ENCODE data around the gene CACNA1G.

The CACNA1G gene

DNA sequence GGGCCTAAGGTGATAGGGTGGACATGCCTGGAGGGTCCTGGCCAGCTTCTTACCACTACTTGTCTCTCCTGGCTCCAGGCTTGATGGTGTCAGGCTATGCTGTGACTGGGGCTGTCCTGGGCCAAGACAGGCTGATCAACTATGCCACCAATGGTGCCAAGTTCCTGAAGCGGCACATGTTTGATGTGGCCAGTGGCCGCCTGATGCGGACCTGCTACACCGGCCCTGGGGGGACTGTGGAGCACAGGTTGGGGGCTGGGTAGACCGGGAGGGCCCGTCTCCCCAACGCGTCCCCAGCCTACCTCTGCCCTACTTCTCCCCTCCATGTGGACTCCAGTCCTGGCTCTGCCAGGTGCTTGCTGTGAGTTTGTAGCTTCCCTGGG, 9.1 kb upstream of the CACNA1G start:
- DNase-seq (ENCODE audit: low read depth), result no peak
- H3K4me3 ChIP-seq (ENCODE audit: control insufficient read depth, low read depth, low read length), result no peak overlapping the region
- TF ChIP-seq, protein P1, sequence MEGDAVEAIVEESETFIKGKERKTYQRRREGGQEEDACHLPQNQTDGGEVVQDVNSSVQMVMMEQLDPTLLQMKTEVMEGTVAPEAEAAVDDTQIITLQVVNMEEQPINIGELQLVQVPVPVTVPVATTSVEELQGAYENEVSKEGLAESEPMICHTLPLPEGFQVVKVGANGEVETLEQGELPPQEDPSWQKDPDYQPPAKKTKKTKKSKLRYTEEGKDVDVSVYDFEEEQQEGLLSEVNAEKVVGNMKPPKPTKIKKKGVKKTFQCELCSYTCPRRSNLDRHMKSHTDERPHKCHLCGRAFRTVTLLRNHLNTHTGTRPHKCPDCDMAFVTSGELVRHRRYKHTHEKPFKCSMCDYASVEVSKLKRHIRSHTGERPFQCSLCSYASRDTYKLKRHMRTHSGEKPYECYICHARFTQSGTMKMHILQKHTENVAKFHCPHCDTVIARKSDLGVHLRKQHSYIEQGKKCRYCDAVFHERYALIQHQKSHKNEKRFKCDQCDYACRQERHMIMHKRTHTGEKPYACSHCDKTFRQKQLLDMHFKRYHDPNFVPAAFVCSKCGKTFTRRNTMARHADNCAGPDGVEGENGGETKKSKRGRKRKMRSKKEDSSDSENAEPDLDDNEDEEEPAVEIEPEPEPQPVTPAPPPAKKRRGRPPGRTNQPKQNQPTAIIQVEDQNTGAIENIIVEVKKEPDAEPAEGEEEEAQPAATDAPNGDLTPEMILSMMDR (IDR thresholded peaks at IDR 0.05; ENCODE audit: control insufficient read depth, insufficient read depth, low read depth, low read length, missing control alignments), result no peak

DNA sequence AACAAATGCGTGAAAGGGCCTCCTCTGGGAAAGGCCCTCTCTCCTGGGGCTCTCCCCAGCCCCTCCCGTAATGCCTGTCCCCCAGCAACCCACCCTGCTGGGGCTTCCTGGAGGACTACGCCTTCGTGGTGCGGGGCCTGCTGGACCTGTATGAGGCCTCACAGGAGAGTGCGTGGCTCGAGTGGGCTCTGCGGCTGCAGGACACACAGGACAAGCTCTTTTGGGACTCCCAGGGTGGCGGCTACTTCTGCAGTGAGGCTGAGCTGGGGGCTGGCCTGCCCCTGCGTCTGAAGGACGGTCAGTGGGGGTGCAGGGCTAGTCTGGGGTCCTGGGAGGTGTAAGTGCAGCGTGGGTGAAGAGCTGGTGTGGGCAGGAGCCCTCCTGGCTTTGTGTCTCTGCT, 8.6 kb upstream of the CACNA1G start:
- TF ChIP-seq, protein P1 (IDR thresholded peaks at IDR 0.05; ENCODE audit: control insufficient read depth, insufficient read depth, low read depth, low read length, missing control alignments), result no peak
- no peak overlapping the region for H3K4me3 ChIP-seq (ENCODE audit: control insufficient read depth, low read depth, low read length)
- no peak for DNase-seq (ENCODE audit: low read depth)

DNA sequence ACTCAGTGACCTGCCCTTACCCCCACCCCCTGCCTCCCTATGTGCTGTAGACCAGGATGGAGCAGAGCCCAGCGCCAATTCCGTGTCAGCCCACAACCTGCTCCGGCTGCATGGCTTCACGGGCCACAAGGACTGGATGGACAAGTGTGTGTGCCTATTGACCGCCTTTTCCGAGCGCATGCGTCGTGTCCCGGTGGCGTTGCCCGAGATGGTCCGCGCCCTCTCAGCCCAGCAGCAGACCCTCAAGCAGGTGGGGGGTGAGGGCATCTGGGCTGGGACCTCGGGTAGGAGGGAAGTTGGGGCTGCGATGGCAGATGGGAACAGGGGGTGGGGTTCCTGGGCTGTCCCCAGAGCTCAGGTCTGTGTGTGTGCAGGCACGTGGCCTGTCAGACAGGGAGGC, 6.3 kb upstream of the CACNA1G start:
- H3K4me3 ChIP-seq (ENCODE audit: control insufficient read depth, low read depth, low read length), result no peak overlapping the region
- DNase-seq (ENCODE audit: low read depth), result no peak
- TF ChIP-seq, protein P1 (IDR thresholded peaks at IDR 0.05; ENCODE audit: control insufficient read depth, insufficient read depth, low read depth, low read length, missing control alignments), result no peak

DNA sequence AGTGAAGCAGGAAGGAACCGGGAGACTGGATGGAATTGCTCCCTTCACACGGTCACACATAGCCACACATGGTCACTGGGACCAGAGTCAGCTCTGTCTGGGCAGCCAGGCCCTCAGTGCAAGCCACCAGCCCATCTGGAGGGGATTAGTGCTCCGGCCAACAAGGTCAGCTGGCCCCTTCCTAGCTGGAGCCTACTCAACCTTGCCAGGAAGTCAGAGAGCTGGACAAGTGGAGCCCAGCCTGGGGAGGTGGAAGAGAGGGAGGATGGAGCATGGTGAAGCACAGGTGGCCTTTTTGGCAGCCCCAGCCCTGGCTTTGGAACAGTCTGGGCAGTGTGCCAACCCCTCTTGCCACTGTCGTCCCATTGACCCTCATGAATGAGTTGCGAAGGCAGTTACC, 3.7 kb upstream of the CACNA1G start:
- H3K4me3 ChIP-seq (ENCODE audit: control insufficient read depth, low read depth, low read length), result no peak overlapping the region
- no peak for DNase-seq (ENCODE audit: low read depth)
- TF ChIP-seq, protein P1 (IDR thresholded peaks at IDR 0.05; ENCODE audit: control insufficient read depth, insufficient read depth, low read depth, low read length, missing control alignments), result no peak

DNA sequence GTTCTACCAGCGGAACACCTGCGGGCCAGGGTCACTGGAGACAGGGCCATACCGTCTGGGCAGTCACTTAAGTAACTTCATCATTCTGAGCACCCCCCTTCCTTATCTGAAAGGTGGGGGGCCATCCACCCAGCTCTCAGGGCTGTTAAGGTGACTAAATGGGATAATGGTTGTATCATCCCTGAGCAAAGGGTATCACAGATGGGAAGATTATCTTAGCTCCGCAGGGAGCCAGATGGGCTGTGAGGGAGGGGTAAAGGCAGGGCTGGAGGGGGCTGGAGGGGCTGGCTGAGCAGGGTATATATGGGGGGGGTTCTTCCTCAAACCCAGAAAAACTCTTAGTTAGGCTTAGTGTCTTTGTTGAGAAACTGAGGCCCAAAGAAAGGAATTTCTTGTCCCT, 2.9 kb upstream of the CACNA1G start:
- TF ChIP-seq, protein P1 (IDR thresholded peaks at IDR 0.05; ENCODE audit: control insufficient read depth, insufficient read depth, low read depth, low read length, missing control alignments), result no peak
- DNase-seq (ENCODE audit: low read depth), result no peak
- no peak overlapping the region for H3K4me3 ChIP-seq (ENCODE audit: control insufficient read depth, low read depth, low read length)

DNA sequence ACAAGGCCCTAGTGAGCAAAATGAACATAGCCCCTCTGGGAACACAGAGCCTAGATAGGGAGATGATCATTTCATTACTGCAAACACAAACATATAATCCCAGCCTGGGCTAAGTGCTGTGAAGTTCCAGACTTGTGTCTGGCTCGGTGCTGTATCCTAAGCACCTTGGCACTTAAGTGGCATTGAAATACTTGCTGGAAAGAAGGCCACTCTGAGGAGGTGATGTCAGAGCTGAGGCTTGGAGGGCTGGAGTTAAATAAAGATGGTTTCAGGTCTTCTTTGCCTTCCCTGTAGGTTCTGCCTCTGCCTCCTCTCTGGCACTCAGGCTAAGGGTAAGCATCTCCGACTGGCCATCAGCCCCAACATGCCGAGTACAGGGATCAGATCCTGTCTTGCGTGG, 2.4 kb upstream of the CACNA1G start:
- TF ChIP-seq, protein P1 (IDR thresholded peaks at IDR 0.05; ENCODE audit: control insufficient read depth, insufficient read depth, low read depth, low read length, missing control alignments), result no peak
- no peak for DNase-seq (ENCODE audit: low read depth)
- no peak overlapping the region for H3K4me3 ChIP-seq (ENCODE audit: control insufficient read depth, low read depth, low read length)

DNA sequence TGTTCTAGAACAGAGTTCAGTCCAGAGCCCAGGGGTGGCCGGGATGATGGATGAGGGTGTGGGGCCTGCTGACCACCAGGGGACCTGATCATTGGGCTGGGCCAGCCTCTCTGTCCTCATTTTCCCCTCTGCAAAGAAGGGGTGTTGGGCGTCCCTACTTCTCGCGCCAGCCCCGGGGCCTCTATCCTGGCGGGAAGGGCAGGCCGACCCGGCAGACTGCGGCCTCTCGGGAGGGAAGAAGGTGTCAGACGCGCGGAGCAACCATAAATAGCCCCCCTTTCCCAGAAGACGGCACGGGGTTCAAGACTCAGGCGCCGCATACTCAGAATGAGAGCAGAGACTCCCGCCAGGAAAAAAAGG, 2.0 kb upstream of the CACNA1G start:
- TF ChIP-seq, protein P1 (IDR thresholded peaks at IDR 0.05; ENCODE audit: control insufficient read depth, insufficient read depth, low read depth, low read length, missing control alignments), result no peak
- DNase-seq (ENCODE audit: low read depth), result no peak
- no peak overlapping the region for H3K4me3 ChIP-seq (ENCODE audit: control insufficient read depth, low read depth, low read length)
